GM12878 (cell line): ENCODE measurements around the gene CDYL. TPM values are rescaled to one million over a fixed set of nuclear protein-coding genes. Genes with fewer than 3 reads are reported as not detected.

ENCODE experiments used
- ATAC-seq: fragments of 200-7000 bp; cut with Tn5 transposase; 3 replicates; pipeline ENCODE4 v1.9.1; 2020; ENCODE audit warnings: mild to moderate bottlenecking, moderate library complexity
- BruUV-seq: library from RNA; stranded (reverse); fragments of 400-500 nt; replicated peaks from 2 replicates; lab custom pipeline; 2021; lab: Mats Ljungman, UMichigan
- CTCF ChIA-PET: fragments of 300-600 bp; sonication (Branson Sonifier 250); formaldehyde crosslinking; extraction: SDS; loops from one replicate; lab custom pipeline; 2021; ENCODE audit warnings: inconsistent platforms; lab: Yijun Ruan, JAX
- POLR2A ChIA-PET: fragments of 350-600 bp; formaldehyde crosslinking; extraction: SDS; loops from one replicate; lab custom pipeline; 2021; ENCODE audit warnings: inconsistent platforms; lab: Charles Lee
- RAD21 ChIA-PET: fragments of 300-600 bp; sonication (Branson Sonifier 250); formaldehyde crosslinking; loops from one replicate; lab custom pipeline; 2023; ENCODE audit warnings: antibody characterized with exemption; ENCODE audit not compliant: unreplicated experiment; lab: Charles Lee
- SMC1A ChIA-PET: fragments of 300-600 bp; sonication (Branson Sonifier 250); formaldehyde crosslinking; loops from one replicate; lab custom pipeline; 2023; ENCODE audit not compliant: unreplicated experiment, uncharacterized antibody; lab: Charles Lee
- DNase-seq: peaks from one replicate; pipeline ENCODE4 v3.0.0-alpha.2; 2011; ENCODE audit warnings: low read depth, low spot score
- FAIRE-seq: peaks from 3 replicates; lab custom pipeline; 2011; peaks lifted over from hg19 to GRCh38; lab: Jason Lieb, UNC
- H2AFZ ChIP-seq: 2 replicates; pipeline ENCODE4 v1.6.0; 2011; ENCODE audit warnings: low read depth, low read length, control low read depth; ENCODE audit not compliant: control insufficient read depth
- H3K27ac ChIP-seq: 2 replicates; pipeline ENCODE4 v1.5.1; 2011; ENCODE audit warnings: control low read depth; ENCODE audit not compliant: control insufficient read depth, insufficient read depth
- H3K27me3 ChIP-seq, 2 experiments: replicated peaks in 1 of 2; 2 replicates each; pipeline versions ENCODE4 v1.6.0 to v1.6.1; 2011; ENCODE audit warnings: low read length in 1 of 2; ENCODE audit not compliant: control insufficient read depth in 2 of 2, insufficient read depth in 2 of 2
- H3K36me3 ChIP-seq, 2 experiments: 2 replicates each; pipeline ENCODE4 v1.5.1; 2011; ENCODE audit warnings: low read length in 1 of 2; ENCODE audit not compliant: control insufficient read depth in 2 of 2, insufficient read depth in 2 of 2
- H3K4me1 ChIP-seq: 2 replicates; pipeline ENCODE4 v1.6.1; 2011; ENCODE audit warnings: mild to moderate bottlenecking, low read length, moderate library complexity, mixed read lengths; ENCODE audit not compliant: control insufficient read depth, insufficient read depth
- H3K4me2 ChIP-seq: 2 replicates; pipeline ENCODE4 v1.6.0; 2011; ENCODE audit warnings: control low read depth; ENCODE audit not compliant: control insufficient read depth, insufficient read depth
- H3K4me3 ChIP-seq: fragments of 200-600 bp; sonication (generic); 2 replicates; pipeline ENCODE4 v1.5.1; 2016
- H3K79me2 ChIP-seq: 2 replicates; pipeline ENCODE4 v1.6.0; 2011; ENCODE audit warnings: low read length; ENCODE audit not compliant: control insufficient read depth, insufficient read depth
- H3K9ac ChIP-seq: 2 replicates; pipeline ENCODE4 v1.8.0; 2011; ENCODE audit warnings: low read length, control low read depth, mixed read lengths; ENCODE audit not compliant: control insufficient read depth, insufficient read depth
- H3K9me3 ChIP-seq: replicated peaks from 3 replicates; pipeline ENCODE4 v1.5.1; 2011; ENCODE audit warnings: mild to moderate bottlenecking, low read length; ENCODE audit not compliant: control insufficient read depth, insufficient read depth
- H4K20me1 ChIP-seq: 2 replicates; pipeline ENCODE4 v1.6.0; 2011; ENCODE audit not compliant: control insufficient read depth, insufficient read depth
- CHD2 ChIP-seq: IDR thresholded peaks from 2 replicates; pipeline ENCODE4 v1.6.1; 2011; ENCODE audit warnings: low read depth, low read length, improper control_type of control experiment, borderline replicate concordance
- EZH2 ChIP-seq: IDR thresholded peaks from 2 replicates; pipeline ENCODE4 v1.6.1; 2012; ENCODE audit warnings: low read depth, mild to moderate bottlenecking, control low read depth, inconsistent platforms, low read length, borderline replicate concordance; ENCODE audit not compliant: control insufficient read depth
- JUND ChIP-seq: IDR thresholded peaks from 2 replicates; pipeline ENCODE4 v1.6.1; 2012; ENCODE audit warnings: low read depth, mild to moderate bottlenecking, low read length, improper control_type of control experiment, moderate library complexity
- LARP7 ChIP-seq: fragments of 450-650 bp; IDR thresholded peaks from 2 replicates; pipeline ENCODE4 v1.6.1; 2017; ENCODE audit warnings: mild to moderate bottlenecking
- NBN ChIP-seq: fragments of 450-650 bp; IDR thresholded peaks from 2 replicates; pipeline ENCODE4 v1.6.1; 2016
- NFYB ChIP-seq: IDR thresholded peaks from 2 replicates; pipeline ENCODE4 v1.6.1; 2011; ENCODE audit warnings: low read depth, mild to moderate bottlenecking, low read length, improper control_type of control experiment, moderate library complexity; ENCODE audit not compliant: insufficient read depth
- NR2F1 ChIP-seq: fragments of 450-650 bp; conservative IDR thresholded peaks from 2 replicates; pipeline ENCODE4 v1.6.1; 2017; ENCODE audit warnings: mild to moderate bottlenecking
- NRF1 ChIP-seq: conservative IDR thresholded peaks from 2 replicates; pipeline ENCODE4 v1.6.1; 2011; ENCODE audit warnings: mild to moderate bottlenecking, low read depth, low read length, improper control_type of control experiment
- POLR2A ChIP-seq: IDR thresholded peaks from 2 replicates; pipeline ENCODE4 v1.6.1; 2011; ENCODE audit warnings: low read depth, mild to moderate bottlenecking, low read length
- SMC3 ChIP-seq: IDR thresholded peaks from 2 replicates; pipeline ENCODE4 v1.6.1; 2011; ENCODE audit warnings: low read length, improper control_type of control experiment, borderline replicate concordance
- TAF1 ChIP-seq: IDR thresholded peaks from 2 replicates; pipeline ENCODE4 v1.6.1; 2011; ENCODE audit warnings: mild to moderate bottlenecking, low read depth, low read length, borderline replicate concordance
- ZNF274 ChIP-seq: IDR thresholded peaks from one replicate; pipeline ENCODE4 v1.8.0; 2011; ENCODE audit not compliant: insufficient read length, insufficient read depth
- WGBS: methylation state at CpG from one replicate; pipeline ENCODE4 v1.1.6; 2016; ENCODE audit warnings: low lambda C conversion rate; ENCODE audit not compliant: insufficient replicate concordance, insufficient coverage; ENCODE audit errors: missing lambda C conversion rate; 5-methylcytosine and 5-hydroxymethylcytosine counted together
- in situ Hi-C: fragments of 300-500 bp; cut with MboI; formaldehyde crosslinking; loops from 9 replicates; pipeline ENCODE4 v1.14.3; 2018; ENCODE audit warnings: mixed read lengths
- intact Hi-C: fragments of 100-400 bp; cut with micrococcal nuclease; formaldehyde crosslinking; loops from one replicate; pipeline ENCODE4 v1.14.2; 2022; ENCODE audit not compliant: unreplicated experiment
- polyA plus RNA-seq, 11 experiments: library from polyadenylated mRNA; depleted of rRNA in 4 of 11; unstranded in 6 of 11; stranded (reverse) in 5 of 11; fragments of >200 nt; fragmentation: Nextera tagmentation in 4 of 11; fragmentation: Illumina TruSeq in 1 of 11; extraction: Ambion mirVana in 4 of 11; extraction: Trizol in 1 of 11; gene quantifications; 1 replicate in 1 of 11; 2 replicates in 10 of 11; pipeline versions ENCODE4 v1.2.1 to v1.2.3, GENCODE V29; 2011 to 2016; ENCODE audit warnings: inconsistent platforms in 2 of 11, missing spikeins in 2 of 11, low read depth in 1 of 11
- total RNA-seq, 4 experiments: library from RNA; depleted of rRNA in 3 of 4; stranded (reverse); fragments of >200 nt in 3 of 4; fragmentation: Illumina TruSeq in 1 of 4; extraction: Trizol in 1 of 4; gene quantifications; 2 replicates each; pipeline versions ENCODE4 v1.2.1 to v1.2.3, GENCODE V29; 2013 to 2021
- TF ChIP-seq, protein P1 (sequence below): fragments of 450-650 bp; IDR thresholded peaks from 2 replicates; pipeline ENCODE4 v1.6.1; 2017; ENCODE audit warnings: mild to moderate bottlenecking, low read depth, inconsistent platforms; ENCODE audit not compliant: poor library complexity, severe bottlenecking
- TF ChIP-seq, protein P2 (sequence below): fragments of 150-350 bp; IDR thresholded peaks from 2 replicates; pipeline ENCODE4 v1.6.1; 2016; ENCODE audit warnings: low read depth, low read length

Gene CDYL
- total and polyA plus RNA-seq, 10 of the 15 experiments (the other 5 are each of a cell fraction or from before 2014, with no cell fraction given) = 9.3 to 61.2 (median 28.5) TPM

GRCh38 chr6:4762294-4762693 is 13.9 kb upstream of the CDYL start (continued):
- TF ChIP-seq TAF1 = no peak
- TF ChIP-seq NFYB = no peak
- TF ChIP-seq, protein P1, sequence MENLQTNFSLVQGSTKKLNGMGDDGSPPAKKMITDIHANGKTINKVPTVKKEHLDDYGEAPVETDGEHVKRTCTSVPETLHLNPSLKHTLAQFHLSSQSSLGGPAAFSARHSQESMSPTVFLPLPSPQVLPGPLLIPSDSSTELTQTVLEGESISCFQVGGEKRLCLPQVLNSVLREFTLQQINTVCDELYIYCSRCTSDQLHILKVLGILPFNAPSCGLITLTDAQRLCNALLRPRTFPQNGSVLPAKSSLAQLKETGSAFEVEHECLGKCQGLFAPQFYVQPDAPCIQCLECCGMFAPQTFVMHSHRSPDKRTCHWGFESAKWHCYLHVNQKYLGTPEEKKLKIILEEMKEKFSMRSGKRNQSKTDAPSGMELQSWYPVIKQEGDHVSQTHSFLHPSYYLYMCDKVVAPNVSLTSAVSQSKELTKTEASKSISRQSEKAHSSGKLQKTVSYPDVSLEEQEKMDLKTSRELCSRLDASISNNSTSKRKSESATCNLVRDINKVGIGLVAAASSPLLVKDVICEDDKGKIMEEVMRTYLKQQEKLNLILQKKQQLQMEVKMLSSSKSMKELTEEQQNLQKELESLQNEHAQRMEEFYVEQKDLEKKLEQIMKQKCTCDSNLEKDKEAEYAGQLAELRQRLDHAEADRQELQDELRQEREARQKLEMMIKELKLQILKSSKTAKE = no peak
- TF ChIP-seq, protein P2, sequence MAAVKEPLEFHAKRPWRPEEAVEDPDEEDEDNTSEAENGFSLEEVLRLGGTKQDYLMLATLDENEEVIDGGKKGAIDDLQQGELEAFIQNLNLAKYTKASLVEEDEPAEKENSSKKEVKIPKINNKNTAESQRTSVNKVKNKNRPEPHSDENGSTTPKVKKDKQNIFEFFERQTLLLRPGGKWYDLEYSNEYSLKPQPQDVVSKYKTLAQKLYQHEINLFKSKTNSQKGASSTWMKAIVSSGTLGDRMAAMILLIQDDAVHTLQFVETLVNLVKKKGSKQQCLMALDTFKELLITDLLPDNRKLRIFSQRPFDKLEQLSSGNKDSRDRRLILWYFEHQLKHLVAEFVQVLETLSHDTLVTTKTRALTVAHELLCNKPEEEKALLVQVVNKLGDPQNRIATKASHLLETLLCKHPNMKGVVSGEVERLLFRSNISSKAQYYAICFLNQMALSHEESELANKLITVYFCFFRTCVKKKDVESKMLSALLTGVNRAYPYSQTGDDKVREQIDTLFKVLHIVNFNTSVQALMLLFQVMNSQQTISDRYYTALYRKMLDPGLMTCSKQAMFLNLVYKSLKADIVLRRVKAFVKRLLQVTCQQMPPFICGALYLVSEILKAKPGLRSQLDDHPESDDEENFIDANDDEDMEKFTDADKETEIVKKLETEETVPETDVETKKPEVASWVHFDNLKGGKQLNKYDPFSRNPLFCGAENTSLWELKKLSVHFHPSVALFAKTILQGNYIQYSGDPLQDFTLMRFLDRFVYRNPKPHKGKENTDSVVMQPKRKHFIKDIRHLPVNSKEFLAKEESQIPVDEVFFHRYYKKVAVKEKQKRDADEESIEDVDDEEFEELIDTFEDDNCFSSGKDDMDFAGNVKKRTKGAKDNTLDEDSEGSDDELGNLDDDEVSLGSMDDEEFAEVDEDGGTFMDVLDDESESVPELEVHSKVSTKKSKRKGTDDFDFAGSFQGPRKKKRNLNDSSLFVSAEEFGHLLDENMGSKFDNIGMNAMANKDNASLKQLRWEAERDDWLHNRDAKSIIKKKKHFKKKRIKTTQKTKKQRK = no peak
- TF ChIP-seq POLR2A = no peak
- TF ChIP-seq EZH2 = no peak
- TF ChIP-seq CHD2 = no peak

DNA sequence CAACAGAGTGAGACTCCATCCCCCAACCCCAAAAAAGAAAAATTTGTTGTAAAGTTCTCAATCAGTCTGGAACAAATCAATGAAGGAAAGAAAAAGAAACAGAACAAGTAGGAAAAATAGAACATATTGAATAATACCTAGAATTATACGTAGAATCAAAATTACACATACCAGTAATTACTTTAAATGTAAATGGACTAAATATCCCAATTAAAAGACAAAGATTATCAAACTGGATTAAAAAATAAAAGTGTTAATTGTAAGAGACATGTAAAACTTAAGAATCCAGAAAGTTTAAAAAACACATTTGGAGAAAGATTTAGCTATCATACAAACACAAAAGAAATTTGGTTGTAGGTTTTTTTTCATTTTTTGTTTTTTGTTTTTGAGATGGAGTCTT is 12.3 kb upstream of the CDYL start:
- FAIRE-seq (no peak), DNase-seq (no peak), ATAC-seq (no peak)
- Histone ChIP-seq H3K9me3 (no peaks in the 10 kb centered on the region; the same call in 1 of the 3 replicates), H3K9ac (no peak overlapping the region), H3K4me1 (no peaks in the 10 kb centered on the region), H2AFZ (no peak overlapping the region), H4K20me1 (no peaks in the 10 kb centered on the region), H3K4me2 (no peak overlapping the region), H3K4me3 (no peak overlapping the region), H3K36me3 (no peaks in the 10 kb centered on the region), H3K27ac (no peak overlapping the region), H3K79me2 (no peaks in the 10 kb centered on the region), H3K27me3 (no peaks in the 10 kb centered on the region)
- TF ChIP-seq CHD2 (no peak), JUND (no peak), NFYB (no peak), SMC3 (no peak), NBN (no peak), NRF1 (no peak), NR2F1 (no peak), LARP7 (no peak), ZNF274 (no peak)
- ChIA-PET CTCF (no interaction called here), RAD21 (no interaction called here), SMC1A (no interaction called here), POLR2A (no interaction called here)
- in situ Hi-C loops = no loop called here
- 92% methylated on average over 1 of the region's 1 CpG for whole genome bisulfite sequencing
- BruUV-seq = no TSS peak
- intact Hi-C loops = no loop called here
